HG02885 (cell line): ENCODE results near the gene FGGY.
"Not testable (repeated sequence)": the region's sequence is repeated elsewhere in the genome, so short reads cannot be mapped to it uniquely, and the experiment has no call there.

Experiments
- ATAC-seq: cut with Tn5 transposase; IDR thresholded peaks from one replicate; pipeline ENCODE4 v1.9.1; 2021; ENCODE audit warnings: mild to moderate bottlenecking; ENCODE audit not compliant: unreplicated experiment, poor library complexity

FGGY gene

DNA sequence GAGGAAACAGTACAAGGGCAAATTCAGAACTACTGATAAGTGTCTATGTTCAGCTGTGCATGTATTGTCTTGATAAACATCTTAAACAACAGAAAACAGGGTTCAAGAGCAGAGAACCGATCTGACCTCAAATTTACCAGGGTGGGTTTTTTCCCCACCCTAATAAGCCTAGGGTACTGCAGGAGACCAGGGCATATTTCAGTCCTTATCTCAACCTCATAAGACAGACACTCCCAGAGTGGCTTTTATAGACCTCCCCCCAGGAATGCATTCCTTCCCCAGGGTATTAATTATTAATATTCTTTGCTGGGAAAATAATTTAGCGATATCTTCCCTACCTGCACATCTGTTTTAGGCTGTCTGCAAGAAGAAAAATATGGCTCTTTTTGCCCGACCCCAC, 261.7 kb downstream of the FGGY start:
- ATAC-seq = not testable (repeated sequence)

DNA sequence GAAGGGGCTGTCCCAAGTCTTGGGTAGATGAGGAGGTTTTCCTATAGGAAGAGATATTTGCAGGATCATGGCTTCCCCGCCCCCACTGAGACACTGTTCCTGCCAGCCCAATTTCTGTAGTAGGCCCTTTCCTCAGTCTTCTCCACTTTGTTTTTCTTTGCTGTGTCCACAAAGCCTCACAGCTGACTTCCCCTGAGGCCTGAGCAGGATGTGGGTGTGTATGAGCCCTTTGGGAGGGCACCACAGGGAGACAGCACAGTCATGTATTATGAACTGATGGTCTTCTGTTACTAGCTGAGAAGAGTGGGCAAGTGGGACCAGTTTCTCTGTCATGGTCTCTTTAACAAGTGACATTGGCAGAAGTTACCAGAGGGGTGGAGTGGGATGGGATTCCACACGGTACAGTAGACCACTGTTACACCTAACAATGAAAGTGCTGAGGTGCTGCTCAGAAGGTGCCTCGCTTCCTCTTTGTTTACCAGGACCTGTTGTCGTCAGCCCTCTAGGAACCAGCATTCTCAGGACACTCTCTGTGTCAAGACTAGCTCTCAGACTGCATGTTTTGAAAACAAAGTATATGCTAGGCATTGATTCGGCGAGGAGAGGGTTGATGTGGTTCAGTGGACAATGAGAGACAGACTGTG, 264.0 kb downstream of the FGGY start:
- peak; percentile 58 for ATAC-seq

DNA sequence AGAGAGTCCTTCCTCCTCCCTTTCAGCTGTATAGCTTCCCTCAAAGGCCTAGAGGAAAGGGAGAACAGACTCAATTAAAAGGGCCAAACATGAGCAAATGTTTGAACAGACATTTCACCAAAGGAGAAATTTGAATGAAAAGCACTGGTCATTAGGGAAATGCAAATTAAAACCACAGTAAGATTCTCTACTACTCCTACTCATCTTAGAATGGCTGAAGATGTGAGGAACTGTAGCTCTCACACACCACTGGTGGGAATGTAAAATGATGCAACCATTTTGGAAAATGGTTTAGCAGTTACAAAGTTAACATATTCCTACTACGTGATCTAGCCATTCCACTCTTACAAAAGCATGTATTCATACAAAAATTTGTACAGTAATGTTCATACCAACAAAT, 264.9 kb downstream of the FGGY start:
- ATAC-seq = no peak

DNA sequence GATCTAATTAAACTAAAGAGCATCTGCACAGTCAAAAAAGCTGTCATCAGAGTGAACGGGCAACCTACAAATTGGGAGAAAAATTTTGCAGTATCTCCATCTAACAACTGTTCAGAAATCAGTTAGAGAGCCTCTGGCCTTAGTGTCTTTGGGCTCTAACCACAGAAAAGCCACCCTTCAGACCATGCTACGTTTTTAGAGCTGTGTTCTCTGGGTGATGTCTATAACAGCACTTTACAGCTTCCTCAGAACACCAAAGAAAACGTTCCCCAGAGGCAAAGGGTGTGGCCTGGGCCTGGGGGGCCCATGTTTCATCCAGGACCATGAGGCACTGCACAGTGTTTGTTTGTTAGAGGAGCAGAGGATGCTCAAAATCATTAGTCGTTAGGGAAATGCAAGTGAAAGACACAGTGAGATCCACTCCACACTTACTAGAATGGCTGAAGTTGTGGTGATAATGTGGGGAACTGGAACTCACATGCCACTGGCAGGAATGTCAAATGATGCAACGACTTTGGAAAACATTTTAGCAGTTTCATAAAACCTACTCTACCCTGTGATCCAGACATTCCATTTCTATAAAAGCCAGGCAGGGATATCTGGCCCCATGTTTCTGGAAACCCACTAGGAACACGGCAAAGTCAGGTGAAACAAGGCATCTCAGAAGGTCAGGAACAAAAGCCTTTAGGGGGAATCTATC, 267.4 kb downstream of the FGGY start:
- ATAC-seq = no peak

DNA sequence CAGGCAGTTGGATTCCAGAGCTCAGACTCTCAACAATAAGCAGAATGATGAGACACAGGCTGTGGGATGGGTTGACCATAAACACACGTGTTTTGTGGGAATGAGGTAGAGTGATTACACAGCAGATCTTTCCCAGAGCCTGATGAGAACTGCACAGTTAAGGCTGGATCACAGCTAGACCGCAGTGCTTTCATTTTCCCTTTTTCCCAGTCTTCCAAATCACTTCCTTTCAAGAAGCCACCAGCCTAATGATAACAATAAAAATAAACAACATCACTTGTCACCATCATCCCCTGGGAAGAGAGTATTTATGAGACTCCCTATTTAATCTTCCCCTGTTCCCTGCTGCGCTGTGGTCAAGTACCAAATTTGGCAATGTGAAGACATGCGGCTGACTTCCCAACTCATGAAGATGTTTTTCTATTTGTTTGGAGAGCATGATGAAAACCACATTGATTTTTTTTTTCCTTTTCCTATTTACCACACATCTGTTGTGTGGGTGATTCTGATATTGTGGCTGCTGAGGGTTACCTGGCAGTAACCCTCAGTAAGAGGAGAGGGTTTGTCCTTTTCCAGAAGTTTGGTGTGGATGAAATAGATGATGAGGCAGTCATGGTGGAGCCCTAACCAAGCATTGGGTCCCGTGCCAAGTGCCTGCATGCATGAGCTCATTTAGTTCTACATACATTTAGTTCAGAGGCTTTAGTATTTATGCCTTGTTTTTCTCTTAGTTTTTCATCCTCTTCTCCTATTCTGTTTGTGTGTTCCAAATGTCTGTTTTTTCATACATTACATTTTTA, 268.9 kb downstream of the FGGY start:
- no peak for ATAC-seq

DNA sequence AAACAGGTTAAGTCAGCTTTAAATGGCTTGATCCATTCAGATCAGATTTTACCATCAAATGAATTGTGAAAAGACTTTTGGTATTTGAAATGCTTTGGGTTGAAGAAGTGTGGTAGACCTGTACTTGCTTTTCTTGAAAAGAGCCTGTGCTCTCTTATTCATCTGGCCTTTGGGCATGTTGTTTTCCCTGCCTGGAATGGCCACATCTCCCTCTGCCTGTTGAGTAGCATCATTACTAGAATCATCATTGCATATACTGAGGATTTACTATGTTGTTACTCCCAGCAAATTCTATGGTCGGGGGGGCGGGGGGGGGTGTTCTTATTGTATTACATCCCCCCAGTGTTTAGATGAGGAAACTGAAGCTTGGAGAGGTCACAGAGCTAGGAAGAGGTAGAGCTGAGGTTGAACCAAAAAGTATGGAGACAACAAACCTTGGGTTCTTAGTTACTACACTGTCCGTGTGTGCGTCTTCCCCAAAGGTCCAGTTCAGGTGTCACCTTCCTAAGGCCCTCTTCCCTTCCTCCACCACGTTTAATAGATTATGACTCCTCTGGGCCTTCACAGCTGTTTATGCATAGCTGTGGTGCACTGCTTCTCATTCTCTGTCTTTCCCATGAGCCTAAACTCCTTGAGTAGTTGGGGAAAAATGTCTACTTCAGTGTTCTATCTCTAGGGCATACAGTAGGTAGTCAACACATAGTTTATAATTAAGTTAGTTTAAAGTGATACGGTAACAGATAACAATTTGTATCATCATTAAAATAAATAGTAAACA, 271.5 kb downstream of the FGGY start:
- ATAC-seq = no peak

DNA sequence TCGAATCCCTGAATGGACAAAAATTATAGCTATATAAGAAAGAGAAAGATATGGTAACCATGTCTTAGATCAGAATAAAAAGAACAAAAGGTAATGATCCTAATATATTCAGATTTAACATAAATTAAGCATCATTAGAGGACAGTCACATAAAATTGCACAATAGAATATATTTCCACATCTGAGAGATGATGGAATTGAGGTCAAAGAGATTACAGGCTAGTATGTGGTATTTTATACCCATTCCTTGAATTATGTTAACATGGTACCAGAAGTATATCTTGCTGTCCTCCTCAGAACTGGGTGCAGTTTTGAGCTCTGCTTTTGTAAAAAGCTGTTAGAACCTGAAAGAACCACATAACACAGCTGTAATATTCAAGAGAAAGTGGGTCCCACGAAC, 272.3 kb downstream of the FGGY start:
- ATAC-seq = no peak

DNA sequence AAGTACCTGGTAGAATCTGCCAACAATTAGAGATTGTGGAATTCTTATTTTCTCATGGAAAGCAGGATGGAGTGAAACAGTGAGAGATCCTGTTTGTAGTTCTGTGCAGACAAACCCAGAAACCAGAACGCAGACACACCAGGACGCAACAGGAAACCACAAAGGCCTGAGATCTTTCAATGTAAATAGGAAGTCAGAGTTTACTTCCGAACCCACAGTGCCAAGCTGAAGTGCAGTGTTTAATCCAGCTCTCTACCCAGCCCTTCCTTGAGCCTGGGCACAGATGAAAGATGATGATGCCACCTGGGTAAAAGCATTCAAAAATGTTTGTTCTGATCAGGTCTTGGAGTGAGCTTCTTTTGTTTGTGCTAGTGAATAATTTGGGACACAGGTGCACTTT, 273.6 kb downstream of the FGGY start:
- ATAC-seq = peak; percentile 83

DNA sequence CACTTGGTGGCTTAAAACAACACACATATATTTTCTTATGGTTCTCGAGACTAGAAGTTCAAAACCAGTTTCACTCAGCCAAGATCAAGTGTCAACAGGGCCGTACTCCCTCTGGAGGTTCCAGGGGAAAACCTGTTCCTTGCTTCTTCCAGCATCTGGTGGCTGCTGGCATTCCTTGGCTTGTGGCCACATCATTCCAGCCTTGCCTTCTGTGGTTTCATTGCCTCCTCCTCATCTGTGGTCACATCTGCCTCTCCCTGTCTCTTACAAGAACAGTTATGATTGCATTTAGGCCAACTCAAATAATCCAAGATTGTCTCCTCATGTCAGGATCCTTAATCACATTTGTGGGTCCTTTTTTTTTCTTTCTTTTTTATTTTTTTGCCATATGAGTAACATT, 277.2 kb downstream of the FGGY start:
- ATAC-seq = no peak

DNA sequence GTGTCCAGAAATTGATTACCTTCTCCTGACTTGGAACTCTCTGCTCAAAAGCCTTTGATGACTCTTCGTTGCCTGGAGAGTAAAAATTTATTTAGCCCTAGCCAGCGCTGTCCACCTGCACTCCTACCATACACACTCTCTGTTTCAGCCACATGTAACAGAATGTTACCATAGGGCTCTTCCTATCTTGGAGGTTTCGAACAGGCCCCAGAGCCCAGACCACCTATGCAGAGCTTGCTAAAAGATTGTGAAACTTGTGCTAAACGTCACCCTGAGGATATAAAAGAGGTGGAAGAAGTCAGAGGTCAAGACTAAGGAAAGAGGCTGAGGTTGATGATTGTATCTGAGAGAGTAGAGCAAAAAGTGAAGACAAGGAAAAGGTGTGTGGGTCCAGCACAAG, 280.9 kb downstream of the FGGY start:
- no peak for ATAC-seq

DNA sequence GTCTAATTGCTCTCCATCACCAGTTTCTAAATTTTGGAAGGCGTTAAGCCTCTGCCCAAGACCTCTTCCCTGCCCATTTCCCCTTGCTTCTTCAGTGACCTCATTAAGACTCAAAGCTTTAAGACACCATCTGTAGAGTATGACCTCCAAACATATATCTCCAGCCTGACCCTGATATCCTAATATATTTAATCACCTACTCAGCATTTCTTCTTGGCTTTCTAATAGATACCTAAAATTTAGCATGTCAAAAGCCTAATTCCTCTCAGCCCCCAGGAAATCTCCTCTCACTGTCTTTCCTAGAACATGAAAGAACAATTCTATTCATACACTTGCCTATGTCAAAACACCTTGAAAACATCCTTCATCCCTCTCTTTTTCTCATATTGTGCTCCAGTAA, 282.3 kb downstream of the FGGY start:
- ATAC-seq = no peak

DNA sequence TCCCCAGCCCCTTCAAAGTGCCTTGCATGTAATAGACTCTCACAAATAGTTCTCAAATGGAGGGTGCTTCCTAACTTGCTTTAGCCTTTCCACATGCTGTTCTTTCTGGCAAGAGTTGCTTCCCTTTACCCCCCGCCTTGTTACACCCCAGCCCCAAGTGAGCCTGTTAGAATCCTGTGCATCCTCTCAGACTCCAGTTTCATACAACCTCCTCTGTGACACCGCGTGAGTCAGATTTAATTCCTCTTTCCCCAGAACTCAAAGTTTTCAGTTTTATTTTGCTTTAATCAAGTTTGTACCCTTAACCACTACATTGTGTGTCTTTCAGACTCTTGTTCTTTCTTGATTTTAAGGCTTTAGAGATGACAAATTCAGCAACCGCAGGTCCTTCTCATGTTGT, 283.4 kb downstream of the FGGY start:
- no peak for ATAC-seq

DNA sequence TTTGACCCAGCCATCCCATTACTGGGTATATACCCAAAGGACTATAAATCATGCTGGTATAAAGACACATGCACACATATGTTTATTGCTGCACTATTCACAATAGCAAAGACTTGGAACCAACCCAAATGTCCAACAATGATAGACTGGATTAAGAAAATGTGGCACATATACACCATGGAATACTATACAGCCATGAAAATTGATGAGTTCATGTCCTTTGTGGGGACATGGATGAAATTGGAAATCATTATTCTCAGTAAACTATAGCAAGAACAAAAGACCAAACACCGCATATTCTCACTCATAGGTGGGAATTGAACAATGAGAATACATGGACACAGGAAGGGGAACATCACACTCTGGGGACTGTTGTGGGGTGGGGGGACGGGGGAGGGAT, 295.5 kb downstream of the FGGY start:
- ATAC-seq = not testable (repeated sequence)

DNA sequence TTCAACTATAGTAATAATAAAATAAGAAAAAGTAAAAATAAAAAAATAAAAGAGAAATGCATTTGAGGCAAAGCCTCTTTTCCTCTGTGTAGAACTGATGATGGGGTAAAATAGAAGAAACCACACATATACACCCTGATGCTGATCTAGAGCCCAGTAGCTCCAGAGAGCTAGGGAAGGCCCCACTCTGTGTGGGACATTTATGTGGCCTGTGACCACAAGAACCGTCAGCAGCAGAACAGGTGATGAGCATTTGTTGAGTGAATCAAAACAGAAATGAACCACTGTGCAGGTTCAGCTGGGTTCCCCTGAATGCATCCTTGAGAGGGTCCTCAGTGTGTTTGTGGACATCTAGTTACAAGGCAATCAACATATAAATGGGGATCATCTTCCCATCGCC, 296.0 kb downstream of the FGGY start:
- ATAC-seq = no peak

DNA sequence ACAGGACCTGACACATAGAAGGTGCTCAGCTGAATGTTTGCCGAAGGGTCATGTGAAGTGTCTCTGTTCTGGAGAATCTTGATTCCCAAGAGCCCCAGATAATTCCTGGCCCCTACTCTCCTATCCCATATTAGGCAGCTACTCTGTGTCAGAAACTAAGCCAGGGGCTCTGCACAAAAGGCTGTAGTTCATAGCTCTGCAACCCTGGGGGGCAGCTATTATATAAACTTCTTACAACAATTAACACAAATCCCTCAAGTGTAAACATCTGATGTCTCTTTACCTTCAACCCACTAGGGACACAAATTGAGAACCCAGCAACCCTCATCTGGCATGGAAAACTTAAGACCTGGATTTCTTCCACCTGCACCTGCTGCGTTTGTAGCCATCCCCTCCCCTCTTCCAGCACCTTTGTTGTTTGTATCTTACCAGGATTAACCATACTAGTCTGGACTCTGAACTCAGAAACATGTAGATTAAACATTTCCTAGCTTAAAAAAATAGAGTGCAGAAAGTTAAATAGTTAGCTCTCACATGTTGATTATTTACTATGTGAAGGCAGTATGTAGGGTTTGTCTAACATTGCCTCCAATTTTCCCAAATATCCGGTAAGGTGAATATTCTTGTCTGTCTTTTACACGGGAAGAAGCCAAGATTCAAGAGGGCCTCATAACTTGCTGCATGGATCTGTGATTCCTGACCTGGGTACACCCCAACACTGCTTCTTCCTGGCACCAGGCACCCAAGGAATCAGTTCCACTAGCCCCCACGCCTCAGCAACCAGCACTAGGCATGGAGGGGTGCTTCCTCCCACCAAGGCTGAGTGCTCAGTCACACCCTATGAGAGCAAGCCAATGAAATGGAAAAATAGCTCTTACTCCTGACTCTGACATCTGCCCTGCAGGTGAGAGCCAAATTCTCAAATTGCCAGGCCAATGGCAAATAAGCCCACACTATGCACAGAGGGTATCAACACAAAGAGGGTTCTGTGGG, 297.2 kb downstream of the FGGY start:
- ATAC-seq = no peak

DNA sequence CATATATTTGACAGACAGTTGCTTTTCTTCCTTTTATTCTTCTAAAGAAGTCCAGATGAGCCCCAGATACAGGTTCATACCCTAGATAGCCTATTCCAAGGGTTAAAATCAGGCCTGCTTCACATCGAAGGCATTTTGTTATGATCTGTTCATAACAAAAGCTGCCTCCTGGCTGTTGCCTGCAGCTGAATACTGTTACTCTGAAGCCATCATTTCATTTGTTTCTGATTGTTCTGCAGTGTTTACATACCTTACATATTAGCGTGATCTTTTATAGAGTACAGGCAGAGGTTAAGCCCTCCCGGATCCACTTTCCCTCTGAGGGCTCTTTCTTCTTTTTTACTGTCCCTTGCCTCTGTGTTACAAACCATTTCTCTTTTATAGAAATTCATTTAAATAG, 298.9 kb downstream of the FGGY start:
- no peak for ATAC-seq

DNA sequence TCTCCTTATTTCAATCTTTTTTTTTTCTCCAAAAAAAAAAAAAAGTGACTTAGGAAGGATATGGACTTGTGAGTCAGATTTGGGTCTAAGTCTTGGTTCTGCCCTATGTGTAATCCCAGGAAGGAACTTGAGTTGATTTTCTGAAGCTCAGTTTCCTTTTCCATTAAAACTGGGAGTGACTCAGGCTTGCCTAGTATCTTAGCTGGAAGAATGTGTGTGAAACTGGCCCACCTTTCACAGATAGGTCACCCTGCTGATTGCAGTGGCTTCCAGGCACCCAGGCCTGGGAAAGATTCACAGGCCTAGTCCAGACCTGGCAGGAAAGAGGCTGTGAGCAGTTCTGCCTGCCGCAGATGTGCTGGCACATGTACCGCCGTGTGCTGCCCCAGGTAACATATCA, 299.5 kb downstream of the FGGY start:
- ATAC-seq = no peak

DNA sequence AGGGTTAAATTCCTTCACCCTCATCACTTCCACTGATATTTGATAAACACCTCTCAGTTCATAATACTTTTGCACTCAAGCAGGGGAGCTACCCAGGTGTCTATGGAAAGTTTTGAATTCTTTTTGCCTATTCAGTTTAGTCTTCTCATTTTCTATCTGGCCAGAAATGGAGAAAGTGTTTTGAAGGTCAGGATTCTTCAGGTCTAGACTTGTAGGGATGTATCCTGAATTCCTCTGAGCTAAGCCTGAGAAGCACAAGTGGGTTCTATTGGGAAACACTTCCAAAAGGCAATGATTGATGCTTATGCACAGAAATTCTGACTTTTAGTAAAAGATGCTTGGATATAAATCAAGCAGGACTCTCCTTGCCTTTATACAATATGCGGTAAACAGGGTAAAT, 300.1 kb downstream of the FGGY start:
- no peak for ATAC-seq

DNA sequence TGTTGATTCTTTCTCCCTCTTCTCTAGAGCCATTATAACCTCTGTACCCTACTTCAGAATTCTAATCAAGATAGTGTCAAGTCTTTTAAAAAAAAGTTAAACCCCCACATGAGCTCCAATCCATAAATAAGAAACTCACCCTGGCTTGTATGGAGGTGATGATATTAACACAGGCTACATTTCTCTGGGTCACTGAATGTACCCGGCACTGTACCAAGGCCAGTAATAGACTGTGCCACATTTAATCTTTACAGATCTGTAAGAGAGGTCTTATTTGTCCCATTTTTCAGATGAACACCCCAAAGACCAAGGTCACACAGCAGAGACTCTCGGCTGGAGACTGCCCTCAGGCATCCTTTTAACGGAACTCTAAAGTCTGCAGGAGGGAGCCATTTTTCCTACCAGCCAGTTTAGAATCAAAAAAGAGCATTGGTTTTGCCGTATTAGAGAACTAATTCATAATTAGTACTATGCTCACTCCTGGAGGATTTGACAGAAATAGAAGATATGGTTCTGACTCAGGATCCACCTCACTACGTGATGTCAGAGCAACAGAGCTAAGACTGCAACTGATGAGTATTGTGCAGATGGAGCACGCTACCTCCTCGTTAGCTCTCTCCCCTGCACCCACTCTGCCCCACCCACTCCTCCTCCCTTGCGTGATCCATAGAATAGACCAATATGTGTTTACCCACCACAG, 300.7 kb downstream of the FGGY start:
- no peak for ATAC-seq
